Measurements from ENCODE around the gene KIF16B. TPM values are rescaled to one million over a fixed set of nuclear protein-coding genes. Genes with fewer than 3 reads are reported as not detected.

KIF16B gene
- total RNA-seq, 4 donors from 2014 or later = 19.9 to 40.2 (median 20.5) TPM

DNA sequence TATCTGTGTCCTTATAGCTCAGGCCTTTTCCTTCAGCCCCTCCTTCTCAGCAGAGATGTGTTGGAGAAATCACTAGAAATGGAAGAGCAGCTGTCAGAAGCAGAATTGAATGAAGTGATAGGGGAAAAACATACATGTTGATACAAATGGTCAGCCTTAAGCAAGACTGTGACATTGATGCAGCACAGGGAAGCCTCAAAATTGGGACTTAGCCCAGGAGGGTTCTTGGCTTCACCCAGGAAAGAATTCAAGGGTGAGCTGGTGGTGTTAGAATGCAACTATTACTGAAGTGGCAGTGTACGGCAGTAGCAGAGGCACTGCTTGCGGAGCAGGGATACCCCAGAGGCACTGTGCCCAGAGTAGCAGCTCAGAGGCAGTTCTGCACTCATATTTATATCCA lies 8.0 kb upstream of the KIF16B start:
- Histone ChIP-seq H3K27me3 (no peaks in the 10 kb centered on the region), H3K27ac (no peak overlapping the region), H3K9me3 (no peaks in the 10 kb centered on the region), H3K4me1 (peaks cover 0 to 7% (median 0%) of the 10 kb centered on the region in 4 donors), H3K4me3 (no peak overlapping the region), H3K36me3 (no peaks in the 10 kb centered on the region)
- WGBS, 2 donors = 92 to 96% methylated on average over 2 of the region's 2 CpGs
- TF ChIP-seq, protein P1, sequence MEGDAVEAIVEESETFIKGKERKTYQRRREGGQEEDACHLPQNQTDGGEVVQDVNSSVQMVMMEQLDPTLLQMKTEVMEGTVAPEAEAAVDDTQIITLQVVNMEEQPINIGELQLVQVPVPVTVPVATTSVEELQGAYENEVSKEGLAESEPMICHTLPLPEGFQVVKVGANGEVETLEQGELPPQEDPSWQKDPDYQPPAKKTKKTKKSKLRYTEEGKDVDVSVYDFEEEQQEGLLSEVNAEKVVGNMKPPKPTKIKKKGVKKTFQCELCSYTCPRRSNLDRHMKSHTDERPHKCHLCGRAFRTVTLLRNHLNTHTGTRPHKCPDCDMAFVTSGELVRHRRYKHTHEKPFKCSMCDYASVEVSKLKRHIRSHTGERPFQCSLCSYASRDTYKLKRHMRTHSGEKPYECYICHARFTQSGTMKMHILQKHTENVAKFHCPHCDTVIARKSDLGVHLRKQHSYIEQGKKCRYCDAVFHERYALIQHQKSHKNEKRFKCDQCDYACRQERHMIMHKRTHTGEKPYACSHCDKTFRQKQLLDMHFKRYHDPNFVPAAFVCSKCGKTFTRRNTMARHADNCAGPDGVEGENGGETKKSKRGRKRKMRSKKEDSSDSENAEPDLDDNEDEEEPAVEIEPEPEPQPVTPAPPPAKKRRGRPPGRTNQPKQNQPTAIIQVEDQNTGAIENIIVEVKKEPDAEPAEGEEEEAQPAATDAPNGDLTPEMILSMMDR (IDR thresholded peaks at IDR 0.05) = no peak
- TF ChIP-seq POLR2A (IDR thresholded peaks at IDR 0.05) (no peak), EP300 (IDR thresholded peaks at IDR 0.05) (no peak)
- no peak for DNase-seq (ENCODE audit: low spot score in 2 of 2)

DNA sequence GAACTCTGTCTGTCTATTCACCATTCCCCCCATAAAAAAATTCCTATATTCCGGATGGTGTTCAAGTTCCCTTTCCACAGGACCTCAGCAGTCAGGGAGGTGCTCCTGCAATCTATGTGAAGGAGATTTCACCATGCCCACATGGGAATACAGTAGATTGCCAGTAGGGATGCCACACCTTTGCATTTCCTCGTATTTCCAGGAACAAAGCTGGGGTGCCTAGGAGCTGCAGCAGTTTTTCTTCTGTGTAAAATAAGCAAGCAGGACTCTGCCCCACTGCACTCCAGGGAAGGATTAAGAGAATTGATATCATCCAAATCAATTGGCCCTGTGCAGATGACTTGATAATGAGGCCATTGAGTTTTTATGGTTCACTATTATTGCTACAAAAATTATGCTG lies 7.4 kb upstream of the KIF16B start:
- no peak overlapping the region for H3K27ac ChIP-seq
- DNase-seq (ENCODE audit: low spot score in 2 of 2) = no peak
- no peaks in the 10 kb centered on the region for H3K9me3 ChIP-seq
- H3K4me1 ChIP-seq = peaks cover 0 to 9% (median under 1%) of the 10 kb centered on the region in 4 donors
- WGBS, 2 donors = 46 to 57% methylated on average over 2 of the region's 2 CpGs
- H3K4me3 ChIP-seq = no peak overlapping the region
- H3K27me3 ChIP-seq = no peaks in the 10 kb centered on the region
- TF ChIP-seq EP300 (IDR thresholded peaks at IDR 0.05) (no peak), POLR2A (IDR thresholded peaks at IDR 0.05) (no peak)
- TF ChIP-seq, protein P1 (IDR thresholded peaks at IDR 0.05) = no peak
- no peaks in the 10 kb centered on the region for H3K36me3 ChIP-seq

DNA sequence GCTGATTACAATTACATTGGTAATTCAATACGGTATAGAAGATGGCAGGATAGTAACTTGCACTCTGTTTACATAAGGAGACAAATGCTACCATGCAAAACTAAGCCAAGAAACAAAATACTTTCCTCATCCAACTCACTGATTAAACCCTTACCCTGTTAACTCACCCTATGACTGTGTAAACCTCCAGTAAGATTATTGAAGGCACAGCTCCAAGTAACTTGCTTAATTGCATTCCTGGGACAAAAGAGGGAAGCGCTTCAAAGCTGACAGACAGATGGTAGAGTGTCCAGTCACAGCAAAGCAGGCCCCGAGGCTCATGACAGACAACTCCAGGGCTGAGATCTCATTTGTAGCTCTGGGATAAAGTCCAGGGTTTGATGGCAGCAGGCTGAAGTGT lies 6.9 kb upstream of the KIF16B start:
- Histone ChIP-seq H3K9me3 (no peaks in the 10 kb centered on the region), H3K36me3 (no peaks in the 10 kb centered on the region), H3K4me3 (no peak overlapping the region), H3K27me3 (no peaks in the 10 kb centered on the region), H3K4me1 (peaks cover 0 to 13% (median 4%) of the 10 kb centered on the region in 4 donors), H3K27ac (no peak overlapping the region)
- WGBS, 2 donors = 40 to 43% methylated on average over 3 of the region's 3 CpGs
- TF ChIP-seq, protein P1 (IDR thresholded peaks at IDR 0.05) = no peak
- TF ChIP-seq POLR2A (IDR thresholded peaks at IDR 0.05) (no peak), EP300 (IDR thresholded peaks at IDR 0.05) (no peak)
- no peak for DNase-seq (ENCODE audit: low spot score in 2 of 2)

DNA sequence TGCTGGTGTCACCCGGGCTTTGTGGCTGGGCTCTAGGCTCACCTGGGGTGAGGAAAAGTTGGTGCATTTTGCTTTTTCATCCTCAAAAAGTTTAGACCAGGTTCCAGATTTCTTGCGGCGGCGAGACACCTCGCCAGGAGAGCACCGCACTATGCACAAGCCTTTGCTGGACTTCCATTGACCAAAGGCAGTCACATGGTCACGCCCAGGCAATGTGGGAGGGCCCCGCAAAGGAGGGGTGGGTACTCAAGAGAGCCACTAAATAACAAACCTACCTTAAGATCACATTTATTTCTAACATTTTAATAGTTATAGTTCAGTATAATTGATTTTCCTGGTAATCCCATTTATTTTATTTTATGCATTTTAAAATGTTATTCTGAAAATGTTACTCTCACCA lies 3.0 kb upstream of the KIF16B start:
- no peak for TF ChIP-seq POLR2A (IDR thresholded peaks at IDR 0.05)
- TF ChIP-seq EP300 (IDR thresholded peaks at IDR 0.05) = no peak
- TF ChIP-seq, protein P1 (IDR thresholded peaks at IDR 0.05) = no peak
- DNase-seq (ENCODE audit: low spot score in 2 of 2) = no peak
- H3K27me3 ChIP-seq = no peaks in the 10 kb centered on the region
- H3K36me3 ChIP-seq = no peaks in the 10 kb centered on the region
- no peaks in the 10 kb centered on the region for H3K9me3 ChIP-seq
- 93 to 96% methylated on average over 8 of the region's 8 CpGs for WGBS, 2 donors
- no peak overlapping the region for H3K27ac ChIP-seq
- no peak overlapping the region for H3K4me3 ChIP-seq
- H3K4me1 ChIP-seq = peaks cover 0 to 40% (median 18%) of the 10 kb centered on the region in 4 donors

DNA sequence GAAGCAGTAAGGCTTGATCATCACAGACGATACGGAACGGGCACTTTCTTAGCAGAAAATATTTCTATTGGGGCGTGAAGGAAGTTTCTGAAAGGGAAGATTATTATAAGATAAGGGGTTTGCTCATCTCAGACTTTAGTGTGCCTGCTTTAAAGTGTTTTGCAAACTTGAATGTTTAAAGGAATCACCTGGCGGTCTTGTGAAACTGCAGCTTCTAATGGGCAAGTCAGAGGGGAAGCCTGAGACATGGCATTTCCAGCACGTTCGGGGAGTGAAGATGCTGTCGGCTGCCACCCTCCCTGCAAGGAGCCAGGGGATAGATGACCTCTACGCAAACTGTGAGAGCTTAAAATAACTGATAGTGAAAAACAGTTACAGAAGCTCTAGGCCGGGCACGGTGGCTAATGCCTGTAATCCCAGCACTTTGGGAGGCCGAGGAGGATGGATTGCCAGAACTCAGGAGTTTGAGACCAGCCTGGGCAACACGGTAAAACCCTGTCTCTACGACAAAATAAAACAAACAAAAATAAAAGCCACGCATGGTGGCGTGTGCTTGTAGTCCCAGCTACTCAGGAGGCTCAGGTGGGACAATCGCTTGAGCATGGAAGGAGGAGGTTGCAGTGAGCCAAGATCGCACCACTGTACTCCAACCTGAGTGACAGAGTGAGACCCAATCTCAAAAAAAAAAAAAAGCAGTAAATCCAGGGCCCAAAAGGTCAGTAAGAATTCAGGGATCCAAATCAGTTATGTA lies 2.3 kb upstream of the KIF16B start:
- TF ChIP-seq, protein P1 (IDR thresholded peaks at IDR 0.05) = no peak
- TF ChIP-seq POLR2A (IDR thresholded peaks at IDR 0.05) (no peak), EP300 (IDR thresholded peaks at IDR 0.05) (no peak)
- peaks cover 0 to 45% (median 20%) of the 10 kb centered on the region in 4 donors for H3K4me1 ChIP-seq
- H3K27ac ChIP-seq = peak overlapping the region; percentile 30 to 92 (median 80)
- no peaks in the 10 kb centered on the region for H3K36me3 ChIP-seq
- peak overlapping the region; percentile 32 to 65 (median 56) for H3K4me3 ChIP-seq
- DNase-seq (ENCODE audit: low spot score in 2 of 2) = no peak
- H3K9me3 ChIP-seq = no peaks in the 10 kb centered on the region
- no peaks in the 10 kb centered on the region for H3K27me3 ChIP-seq
- WGBS, 2 donors = 42% methylated on average over 18 of the region's 18 CpGs
